HL-60 (cell line): ENCODE measurements around the gene WDR11.

Experiments
- DNase-seq, 2 experiments: peaks; one replicate each; pipeline ENCODE4 v3.0.0-alpha.2; 2010 to 2020; ENCODE audit warnings: low read depth in 1 of 2, low spot score in 1 of 2
- H3K27ac ChIP-seq: fragments of 250-450 bp; sonication (Bioruptor Pico); replicated peaks from 2 replicates; pipeline ENCODE4 v1.5.1; 2020; ENCODE audit warnings: mild to moderate bottlenecking, moderate library complexity
- H3K27me3 ChIP-seq: fragments of 250-450 bp; sonication (Bioruptor Pico); 2 replicates; pipeline ENCODE4 v1.5.1; 2021; ENCODE audit warnings: mild to moderate bottlenecking, moderate library complexity; ENCODE audit not compliant: insufficient read depth, poor library complexity, severe bottlenecking
- H3K4me3 ChIP-seq: replicated peaks from 2 replicates; pipeline ENCODE4 v1.5.1; 2011; ENCODE audit warnings: mild to moderate bottlenecking, control low read depth, low read length; ENCODE audit not compliant: insufficient read depth
- GABPA ChIP-seq: IDR thresholded peaks from 2 replicates; pipeline ENCODE4 v1.6.1; 2012; ENCODE audit warnings: low read depth
- POLR2AphosphoS5 ChIP-seq: IDR thresholded peaks from 2 replicates; pipeline ENCODE4 v1.6.1; 2012; ENCODE audit warnings: low read depth
- SPI1 ChIP-seq: IDR thresholded peaks from 2 replicates; pipeline ENCODE4 v1.6.1; 2012; ENCODE audit warnings: low read depth, mild to moderate bottlenecking, borderline replicate concordance
- TF ChIP-seq, protein P1 (sequence below): IDR thresholded peaks from 2 replicates; pipeline ENCODE4 v1.6.1; 2012; ENCODE audit warnings: low read depth; ENCODE audit not compliant: insufficient replicate concordance
- TF ChIP-seq, protein P2 (sequence below): IDR thresholded peaks from one replicate; pipeline ENCODE4 v1.5.1; 2011; ENCODE audit warnings: low read length, control low read depth, inconsistent platforms; ENCODE audit not compliant: insufficient read depth

Gene WDR11

DNA sequence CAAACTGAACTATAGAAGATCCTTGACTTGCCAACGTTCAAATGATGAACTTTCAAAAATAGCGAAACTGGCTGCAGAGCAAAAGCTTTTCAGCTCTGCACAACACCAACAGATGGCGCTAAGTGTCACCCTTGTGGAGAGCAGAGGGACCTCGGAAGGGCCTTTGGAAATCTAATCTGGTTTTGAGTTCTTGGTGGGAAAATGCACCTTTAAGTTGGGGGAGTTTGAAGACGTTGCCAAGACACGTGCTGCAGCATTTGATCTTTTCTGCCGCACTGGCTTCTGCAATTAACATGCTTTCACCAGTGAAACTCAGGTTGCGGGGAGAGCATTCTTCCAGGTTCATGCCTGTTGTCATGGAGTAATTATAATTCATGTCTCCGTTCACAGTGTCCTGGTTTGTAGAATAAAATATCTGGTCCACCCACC is 26.3 kb upstream of the WDR11 start:
- Histone ChIP-seq H3K27ac (no peak overlapping the region), H3K4me3 (no peak overlapping the region), H3K27me3 (no peaks in the 10 kb centered on the region)
- DNase-seq = peak in 1 of 2 experiments; percentile 26
- TF ChIP-seq, protein P1, sequence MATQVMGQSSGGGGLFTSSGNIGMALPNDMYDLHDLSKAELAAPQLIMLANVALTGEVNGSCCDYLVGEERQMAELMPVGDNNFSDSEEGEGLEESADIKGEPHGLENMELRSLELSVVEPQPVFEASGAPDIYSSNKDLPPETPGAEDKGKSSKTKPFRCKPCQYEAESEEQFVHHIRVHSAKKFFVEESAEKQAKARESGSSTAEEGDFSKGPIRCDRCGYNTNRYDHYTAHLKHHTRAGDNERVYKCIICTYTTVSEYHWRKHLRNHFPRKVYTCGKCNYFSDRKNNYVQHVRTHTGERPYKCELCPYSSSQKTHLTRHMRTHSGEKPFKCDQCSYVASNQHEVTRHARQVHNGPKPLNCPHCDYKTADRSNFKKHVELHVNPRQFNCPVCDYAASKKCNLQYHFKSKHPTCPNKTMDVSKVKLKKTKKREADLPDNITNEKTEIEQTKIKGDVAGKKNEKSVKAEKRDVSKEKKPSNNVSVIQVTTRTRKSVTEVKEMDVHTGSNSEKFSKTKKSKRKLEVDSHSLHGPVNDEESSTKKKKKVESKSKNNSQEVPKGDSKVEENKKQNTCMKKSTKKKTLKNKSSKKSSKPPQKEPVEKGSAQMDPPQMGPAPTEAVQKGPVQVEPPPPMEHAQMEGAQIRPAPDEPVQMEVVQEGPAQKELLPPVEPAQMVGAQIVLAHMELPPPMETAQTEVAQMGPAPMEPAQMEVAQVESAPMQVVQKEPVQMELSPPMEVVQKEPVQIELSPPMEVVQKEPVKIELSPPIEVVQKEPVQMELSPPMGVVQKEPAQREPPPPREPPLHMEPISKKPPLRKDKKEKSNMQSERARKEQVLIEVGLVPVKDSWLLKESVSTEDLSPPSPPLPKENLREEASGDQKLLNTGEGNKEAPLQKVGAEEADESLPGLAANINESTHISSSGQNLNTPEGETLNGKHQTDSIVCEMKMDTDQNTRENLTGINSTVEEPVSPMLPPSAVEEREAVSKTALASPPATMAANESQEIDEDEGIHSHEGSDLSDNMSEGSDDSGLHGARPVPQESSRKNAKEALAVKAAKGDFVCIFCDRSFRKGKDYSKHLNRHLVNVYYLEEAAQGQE = no peak
- TF ChIP-seq GABPA = no peak
- TF ChIP-seq, protein P2, sequence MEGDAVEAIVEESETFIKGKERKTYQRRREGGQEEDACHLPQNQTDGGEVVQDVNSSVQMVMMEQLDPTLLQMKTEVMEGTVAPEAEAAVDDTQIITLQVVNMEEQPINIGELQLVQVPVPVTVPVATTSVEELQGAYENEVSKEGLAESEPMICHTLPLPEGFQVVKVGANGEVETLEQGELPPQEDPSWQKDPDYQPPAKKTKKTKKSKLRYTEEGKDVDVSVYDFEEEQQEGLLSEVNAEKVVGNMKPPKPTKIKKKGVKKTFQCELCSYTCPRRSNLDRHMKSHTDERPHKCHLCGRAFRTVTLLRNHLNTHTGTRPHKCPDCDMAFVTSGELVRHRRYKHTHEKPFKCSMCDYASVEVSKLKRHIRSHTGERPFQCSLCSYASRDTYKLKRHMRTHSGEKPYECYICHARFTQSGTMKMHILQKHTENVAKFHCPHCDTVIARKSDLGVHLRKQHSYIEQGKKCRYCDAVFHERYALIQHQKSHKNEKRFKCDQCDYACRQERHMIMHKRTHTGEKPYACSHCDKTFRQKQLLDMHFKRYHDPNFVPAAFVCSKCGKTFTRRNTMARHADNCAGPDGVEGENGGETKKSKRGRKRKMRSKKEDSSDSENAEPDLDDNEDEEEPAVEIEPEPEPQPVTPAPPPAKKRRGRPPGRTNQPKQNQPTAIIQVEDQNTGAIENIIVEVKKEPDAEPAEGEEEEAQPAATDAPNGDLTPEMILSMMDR = peak; percentile 34
- no peak for TF ChIP-seq SPI1

DNA sequence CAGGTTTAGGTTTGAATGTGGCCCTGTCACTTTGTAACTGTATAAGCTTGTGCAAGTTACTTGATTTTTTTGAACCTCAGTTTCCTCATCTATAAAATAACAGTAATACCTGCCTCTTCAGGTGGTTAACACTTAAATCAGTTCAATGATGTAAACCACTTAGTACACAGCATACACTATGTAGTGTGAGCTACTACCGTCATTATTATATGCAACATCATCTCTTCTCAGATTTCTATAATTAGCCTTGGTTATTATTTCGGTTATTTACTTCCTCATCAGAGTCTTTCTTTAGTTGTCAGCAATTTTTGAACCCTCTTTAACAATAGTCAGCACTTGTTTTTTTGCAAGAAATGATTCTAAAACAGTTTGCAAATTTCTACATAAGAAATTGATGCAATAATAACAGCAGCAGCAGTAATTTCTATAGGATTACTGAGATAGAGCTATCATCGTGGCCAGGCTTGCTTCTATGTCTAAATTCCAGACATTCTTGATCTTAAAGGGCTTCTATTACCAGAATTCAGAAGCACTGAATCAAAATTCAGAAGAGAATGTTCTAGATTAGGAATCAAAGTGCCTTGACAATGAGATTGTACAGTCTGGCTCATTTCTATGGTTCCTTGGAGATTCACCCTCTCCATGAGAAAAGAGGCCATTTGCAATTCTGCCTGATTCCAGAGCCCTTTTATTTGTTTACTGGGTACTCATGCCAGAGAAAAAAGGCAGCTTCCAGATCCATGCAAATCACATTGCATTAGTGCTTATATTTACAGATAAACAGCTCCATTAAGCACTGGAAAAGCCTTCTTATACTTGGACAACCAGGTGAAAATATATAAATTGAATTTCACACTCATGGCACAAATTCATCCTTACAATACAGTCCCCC is 25.0 kb upstream of the WDR11 start:
- no peak for DNase-seq
- Histone ChIP-seq H3K4me3 (no peak overlapping the region), H3K27me3 (no peaks in the 10 kb centered on the region), H3K27ac (no peak overlapping the region)
- TF ChIP-seq GABPA (no peak), SPI1 (no peak), POLR2AphosphoS5 (no peak)
- TF ChIP-seq, protein P2 = no peak
- TF ChIP-seq, protein P1 = no peak

DNA sequence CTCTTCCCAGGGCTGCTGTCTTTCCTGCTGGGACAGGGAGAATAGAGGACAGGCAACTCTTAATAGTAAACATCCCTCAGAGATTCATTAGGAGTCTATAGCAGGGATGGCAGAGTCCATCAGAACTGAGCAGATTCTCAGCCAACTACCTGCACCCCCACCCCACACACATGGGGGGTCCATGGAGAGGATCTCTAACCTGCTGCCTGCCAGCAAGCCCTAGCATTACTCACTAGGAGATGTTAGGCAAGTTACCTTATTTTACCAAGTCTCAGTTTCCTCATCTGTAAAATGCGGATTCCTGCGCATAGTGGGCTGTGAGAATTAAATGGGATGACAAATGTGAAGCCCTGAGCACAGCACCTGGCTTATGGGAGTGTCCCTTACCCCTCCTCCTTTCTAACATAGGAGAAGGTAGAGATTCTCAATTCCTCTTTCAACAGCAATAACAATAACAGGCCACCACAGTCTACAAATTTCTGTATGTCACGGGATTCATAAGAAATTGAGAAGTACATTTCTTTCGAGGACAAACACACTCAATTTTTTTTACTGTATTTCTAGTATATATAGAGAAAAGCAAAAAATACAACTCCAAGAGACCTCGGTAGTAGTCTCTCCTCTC is 23.8 kb upstream of the WDR11 start:
- Histone ChIP-seq H3K27ac (no peak overlapping the region), H3K4me3 (no peak overlapping the region), H3K27me3 (no peaks in the 10 kb centered on the region)
- DNase-seq = no peak
- TF ChIP-seq GABPA = no peak
- TF ChIP-seq, protein P2 = no peak
- no peak for TF ChIP-seq SPI1
- TF ChIP-seq POLR2AphosphoS5 = no peak
- TF ChIP-seq, protein P1 = no peak
